Stimulated activated CD8-positive, alpha-beta memory T cell treated with anti-CD3 and anti-CD28 coated beads, Interleukin-4, amount 100 ng/mL, for 1 hour (primary cell): ENCODE measurements around the gene DIAPH1.
A peak's percentile ranks its signal among the peaks of the same experiment; 100 is the strongest.

Experiments used
- DNase-seq, 2 donors: peaks; one replicate each; pipeline ENCODE4 v3.0.0-alpha.2; 2020; ENCODE audit warnings: low read depth in 2 of 2, low spot score in 1 of 2

The DIAPH1 gene

DNA sequence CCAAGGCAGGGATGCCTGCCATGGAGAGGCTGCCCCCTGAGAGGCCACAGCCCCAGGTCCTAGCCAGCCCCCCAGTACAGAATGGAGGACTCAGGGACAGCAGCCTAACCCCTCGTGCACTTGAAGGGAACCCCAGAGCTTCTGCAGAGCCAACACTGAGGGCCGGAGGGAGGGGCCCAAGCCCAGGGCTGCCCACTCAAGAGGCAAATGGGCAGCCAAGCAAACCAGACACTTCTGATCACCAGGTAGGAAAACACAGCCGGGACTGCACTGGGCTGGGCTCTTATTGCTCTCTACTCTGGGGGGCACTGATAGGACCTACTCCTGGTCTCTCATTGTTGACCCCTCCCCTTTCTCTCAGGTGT is 21.2 kb upstream of the DIAPH1 start:
- no peak for DNase-seq

GRCh38 chr5:141639357-141640050 is 20.7 kb upstream of the DIAPH1 start:
- no peak for DNase-seq

GRCh38 chr5:141638771-141639170 is 20.0 kb upstream of the DIAPH1 start:
- no peak for DNase-seq

DNA sequence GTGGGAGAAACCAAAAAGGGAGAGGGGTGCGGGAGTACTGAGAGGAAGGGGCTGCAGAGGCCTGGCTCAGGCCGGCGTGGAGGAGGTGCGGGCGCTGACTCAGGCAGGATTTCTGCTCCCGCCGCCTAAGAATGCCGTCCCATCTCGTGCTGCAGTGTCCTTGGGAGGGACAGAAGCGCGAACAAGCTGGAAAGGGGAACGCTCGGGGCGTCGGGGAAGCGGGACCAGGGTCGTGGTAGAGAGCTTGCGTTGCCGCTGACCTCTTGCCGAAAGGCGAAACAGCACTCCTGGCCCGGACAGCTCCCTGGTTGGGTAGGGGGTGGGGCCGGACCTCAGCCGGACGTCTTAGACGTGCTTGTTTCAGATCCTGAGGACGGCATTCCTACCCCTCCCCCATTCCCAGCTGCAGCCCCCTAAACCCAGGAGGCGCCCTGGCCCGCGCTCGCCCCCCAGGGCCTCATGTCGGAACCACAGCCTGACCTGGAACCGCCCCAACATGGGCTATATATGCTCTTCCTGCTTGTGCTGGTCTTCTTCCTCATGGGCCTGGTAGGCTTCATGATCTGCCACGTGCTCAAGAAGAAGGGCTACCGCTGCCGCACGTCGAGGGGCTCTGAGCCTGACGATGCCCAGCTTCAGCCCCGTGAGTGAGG is 19.1 kb upstream of the DIAPH1 start:
- peak in 1 of 2 donors; percentile 21 for DNase-seq

DNA sequence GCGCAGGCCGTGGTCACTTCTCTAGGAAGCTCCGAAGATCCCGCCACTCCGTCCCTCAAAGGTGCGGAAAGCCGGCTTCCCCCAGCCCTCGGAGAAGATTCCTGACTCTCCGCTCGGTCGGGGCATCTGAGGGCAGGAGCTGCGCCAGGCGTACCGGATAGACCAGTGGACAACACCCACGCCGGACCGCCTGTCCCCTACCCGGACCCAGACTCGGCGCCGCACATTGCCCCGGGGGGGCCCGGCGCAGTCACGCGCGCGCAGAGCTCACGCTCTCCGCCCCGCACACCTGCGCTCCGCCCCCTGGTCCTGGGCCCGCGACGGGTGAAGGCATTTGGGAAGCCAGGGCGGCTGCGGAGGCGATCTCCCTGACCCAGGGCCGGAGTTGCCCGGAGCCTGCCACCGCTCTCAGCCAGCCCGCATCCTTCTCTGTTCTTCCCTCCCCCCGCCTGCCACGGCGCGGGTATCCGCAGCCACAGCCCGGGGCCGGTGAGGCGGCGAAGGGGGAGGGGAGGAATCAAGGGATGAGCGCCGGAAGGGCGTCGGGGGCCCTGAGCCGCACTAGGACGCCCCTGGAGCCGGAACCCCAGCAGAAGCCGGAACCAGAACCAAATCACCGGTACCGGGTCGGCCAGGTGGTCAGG is 18.4 kb upstream of the DIAPH1 start:
- peak in 1 of 2 donors; percentile 14 for DNase-seq

- DNase-seq: peak; percentile 90 to 92
Observed at GRCh38 chr5:141636413-141637122, 17.8 kb upstream of the DIAPH1 start, which contains the start of the genes HDAC3 and RELL2. HDAC3 (minus strand) TSS chr5:141636849; CDS start chr5:141636790, 59 bp downstream. RELL2 (plus strand) TSS chr5:141636997; CDS start chr5:141638226, 1,229 bp downstream.

DNA sequence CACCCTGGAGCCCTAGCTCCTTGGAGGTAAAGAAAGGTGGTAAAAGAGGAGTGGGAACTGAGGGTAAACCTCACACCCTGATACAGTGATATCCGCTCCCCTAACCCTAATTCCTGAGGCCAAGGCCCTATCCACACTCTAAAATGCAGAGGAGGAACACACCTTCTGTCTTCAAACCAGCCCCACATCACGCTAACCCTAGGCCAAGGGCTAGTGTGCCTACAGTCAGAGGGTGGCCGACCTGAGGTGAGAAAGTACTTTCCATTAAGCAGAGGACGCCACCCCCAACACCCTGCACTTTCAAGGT is 17.3 kb upstream of the DIAPH1 start:
- no peak for DNase-seq

GRCh38 chr5:141635646-141636045 is 16.8 kb upstream of the DIAPH1 start:
- DNase-seq: no peak

DNA sequence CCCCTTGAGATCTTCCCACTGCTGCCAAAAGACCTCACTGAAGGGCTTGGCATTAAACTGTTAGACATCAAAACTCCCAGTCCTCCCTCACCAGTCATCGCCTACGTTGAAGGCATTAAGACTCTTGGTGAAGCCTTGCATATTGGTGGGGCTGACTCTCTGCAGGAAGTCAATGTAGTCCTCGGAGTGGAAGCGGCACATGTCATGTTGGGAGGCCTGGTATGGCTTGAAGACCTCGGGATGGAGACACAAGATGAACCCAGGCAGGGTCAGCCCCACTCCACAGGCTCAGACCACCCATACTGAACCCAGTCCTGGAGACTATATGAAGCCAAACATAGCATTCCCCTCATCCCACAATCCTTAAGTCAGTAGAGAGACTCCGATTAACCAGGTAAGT is 15.9 kb upstream of the DIAPH1 start:
- no peak for DNase-seq

- no peak for DNase-seq
Observed at GRCh38 chr5:141633871-141634561, 15.2 kb upstream of the DIAPH1 start.

- no peak for DNase-seq
Observed at GRCh38 chr5:141632650-141633049, 13.8 kb upstream of the DIAPH1 start.

- no peak for DNase-seq
Observed at GRCh38 chr5:141630570-141631140, 11.9 kb upstream of the DIAPH1 start.

DNA sequence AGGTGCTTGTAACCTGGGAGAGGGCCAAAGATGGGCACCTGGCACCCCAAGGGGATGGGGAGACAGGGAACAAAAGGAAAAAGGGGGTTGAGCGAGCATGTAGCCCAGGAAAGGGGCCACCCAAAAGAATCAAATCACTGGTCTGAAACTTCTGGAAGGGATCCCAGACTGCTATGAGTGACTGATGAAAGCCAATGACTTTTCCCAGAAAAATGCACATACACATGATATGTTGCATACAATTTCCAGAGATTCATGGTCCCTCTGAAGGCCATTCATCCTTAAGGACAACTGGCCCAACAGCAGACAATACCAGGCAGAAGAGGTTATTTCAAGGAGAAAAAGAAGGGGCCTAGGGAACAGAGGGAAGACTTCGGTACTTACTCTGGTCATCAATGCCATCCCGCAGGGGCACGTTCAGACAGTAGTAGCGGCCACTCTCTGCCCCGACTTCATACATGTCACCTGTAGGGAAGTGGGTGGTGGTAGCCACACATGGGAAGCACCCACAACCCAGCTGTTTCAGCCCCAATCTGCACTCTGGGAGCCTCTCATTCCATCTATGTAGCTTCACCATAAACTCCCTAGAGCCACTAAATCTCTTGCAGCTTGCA is 9.5 kb upstream of the DIAPH1 start:
- DNase-seq: no peak

DNA sequence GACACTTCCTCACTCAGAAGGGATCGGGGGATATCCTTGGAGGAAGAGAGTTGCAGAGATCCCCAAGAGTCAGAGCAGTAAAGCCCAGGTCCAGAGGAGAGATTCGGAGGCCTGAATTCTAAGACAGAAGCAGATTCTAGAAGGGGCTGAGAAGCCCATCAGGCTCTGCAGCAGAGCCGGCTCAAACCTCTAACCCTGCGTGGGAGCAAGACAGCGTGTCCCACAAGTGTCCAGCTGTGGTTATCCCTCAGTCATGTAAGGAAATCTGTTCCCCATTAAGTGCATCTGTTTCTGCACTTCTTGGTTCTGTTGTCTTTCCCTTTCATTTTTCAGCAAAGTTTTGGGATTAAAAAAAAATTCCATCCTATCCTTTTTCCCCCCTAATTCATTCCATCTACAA is 4.8 kb upstream of the DIAPH1 start:
- no peak for DNase-seq

DNA sequence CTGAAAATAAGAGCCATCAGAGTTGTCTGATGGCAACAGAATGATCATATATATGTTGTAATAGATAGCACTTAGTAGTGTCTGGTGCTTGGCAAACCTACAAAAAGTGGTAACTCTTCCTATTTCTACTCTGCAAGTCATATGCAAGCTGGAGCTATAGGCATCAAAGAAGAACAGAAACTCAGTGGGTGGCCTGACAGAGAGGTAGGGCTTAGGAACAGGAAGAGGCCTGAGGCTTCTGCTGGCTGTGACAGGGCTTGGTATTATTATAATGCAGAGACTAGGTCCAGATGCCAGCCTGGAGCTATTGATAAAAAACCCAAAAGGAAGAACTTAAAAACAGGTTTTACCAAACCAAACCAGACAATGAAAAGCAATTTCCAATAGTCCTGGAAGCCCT is 4.4 kb upstream of the DIAPH1 start:
- no peak for DNase-seq

- DNase-seq: peak; percentile 11 to 16
Observed at GRCh38 chr5:141618030-141618803, 583 bp downstream of the DIAPH1 start.

DNA sequence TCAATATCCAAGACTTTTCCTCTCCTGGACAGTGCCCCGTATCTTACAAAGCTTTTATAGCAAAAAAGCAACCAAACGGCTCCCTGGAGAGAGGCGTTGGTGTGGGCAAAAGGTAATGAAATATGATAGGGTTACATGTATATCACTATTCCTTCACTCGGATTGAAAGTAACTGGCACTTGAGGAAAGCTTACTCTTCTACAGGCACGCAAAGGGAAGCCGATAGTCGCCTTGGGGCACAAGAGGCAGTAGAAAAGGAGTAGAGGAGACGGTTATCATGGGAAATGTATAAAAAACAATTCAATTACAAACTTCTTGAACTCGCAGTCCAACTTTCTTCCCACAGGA is 1.1 kb downstream of the DIAPH1 start:
- DNase-seq: no peak

GRCh38 chr5:141617128-141617527 is 1.7 kb downstream of the DIAPH1 start:
- no peak for DNase-seq

DNA sequence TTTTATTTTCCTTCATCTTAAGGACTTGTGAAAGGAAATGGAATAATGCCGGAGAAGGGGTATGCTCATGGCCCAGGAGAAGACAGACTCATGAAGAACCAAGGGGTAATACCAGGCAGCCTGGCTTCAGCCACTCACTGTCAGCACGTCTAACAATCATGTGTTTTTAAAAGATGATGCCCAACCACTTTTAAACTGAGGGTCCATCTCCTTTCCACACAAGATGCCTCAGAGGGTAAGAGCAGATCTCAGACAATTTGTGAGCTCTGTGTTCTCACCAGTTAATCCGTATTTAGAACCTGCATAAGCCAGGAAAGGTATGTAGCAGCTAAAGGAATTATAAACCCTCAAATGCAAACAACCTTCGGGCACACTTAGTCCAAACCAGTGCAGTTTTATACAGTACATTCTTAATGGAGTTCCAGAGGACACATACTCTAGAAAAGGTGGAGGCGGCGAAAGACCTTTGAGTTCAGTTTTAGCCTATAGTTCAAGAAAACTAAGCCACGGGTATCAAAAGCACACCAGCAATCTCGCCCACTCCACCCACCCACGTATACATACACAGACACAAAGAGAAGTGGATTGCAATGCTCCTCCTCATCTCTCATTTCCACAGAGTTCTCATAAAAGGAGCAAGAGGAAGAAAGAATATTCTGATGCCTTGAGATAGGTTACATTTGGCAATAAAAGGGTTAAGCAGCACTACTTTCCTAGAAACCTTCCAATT is 2.6 kb downstream of the DIAPH1 start:
- DNase-seq: no peak
